ENCODE data around the gene GRK4. TPM values are rescaled to one million over a fixed set of nuclear protein-coding genes. Genes with fewer than 3 reads are reported as not detected.

The GRK4 gene
- total RNA-seq, 1 experiment from 2014 or later, result 2.5 TPM

DNA sequence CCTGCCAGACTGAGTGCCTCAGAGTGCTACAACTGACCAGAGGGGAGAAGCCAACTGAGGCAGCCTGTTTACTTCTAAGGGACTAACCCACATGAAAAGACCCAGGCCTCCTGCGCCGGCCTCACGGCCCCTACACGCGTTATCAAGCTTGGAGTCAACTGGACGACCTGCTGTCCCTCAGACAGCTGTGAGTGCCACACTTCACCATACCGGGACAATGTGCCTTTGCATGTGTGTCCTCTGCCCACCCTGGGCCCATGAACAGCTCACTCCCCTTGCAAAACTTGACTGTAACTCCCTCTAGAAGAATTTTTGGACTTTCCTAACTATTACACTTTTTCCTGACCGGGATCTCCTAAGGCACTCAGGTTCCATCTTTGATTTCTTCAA is 2.0 kb upstream of the GRK4 start:
- peaks cover 13% of the 10 kb centered on the region for H3K36me3 ChIP-seq (ENCODE audit: control insufficient read depth, insufficient read depth, low read length)
- H3K9me3 ChIP-seq (ENCODE audit: control insufficient read depth, insufficient read depth, low read depth, low read length), result no peaks in the 10 kb centered on the region
- POLR2A ChIA-PET, result no interaction called here
- intact Hi-C loops (cut with micrococcal nuclease; ENCODE audit: unreplicated experiment) (no loop called here), in situ Hi-C loops (cut with HindIII; ENCODE audit: low pct_unique_long_range_greater_than_20kb, low sequenced_read_pairs) (no loop called here)
- TF ChIP-seq POLR2AphosphoS5 (IDR thresholded peaks at IDR 0.05; ENCODE audit: low read depth, low read length) (no peak), SIN3A (IDR thresholded peaks at IDR 0.05; ENCODE audit: borderline replicate concordance, insufficient read depth, low read depth, low read length) (no peak), REST (IDR thresholded peaks at IDR 0.05; ENCODE audit: insufficient read depth in 1 of 2, low read depth in 2 of 2, low read length in 1 of 2) (no peak), CTCF (IDR thresholded peaks at IDR 0.05) (no peak), TCF7L2 (IDR thresholded peaks at IDR 0.05; ENCODE audit: low read depth, low read length) (no peak)
- ATAC-seq (no peak), DNase-seq (ENCODE audit: low read depth, low spot score) (no peak)
- H3K4me3 ChIP-seq (ENCODE audit: low read depth in 2 of 2, low read length in 2 of 2), result peak overlapping the region; percentile 80 to 84
- peaks cover 6% of the 10 kb centered on the region for H3K4me1 ChIP-seq (ENCODE audit: control insufficient read depth, insufficient read depth, low read length)
- no TSS peak for BruUV-seq (replicated peaks)
- CTCF ChIA-PET, result no interaction called here
- no peaks in the 10 kb centered on the region for H3K27me3 ChIP-seq (ENCODE audit: control insufficient read depth, insufficient read depth, low read length)
- peak overlapping the region; percentile 74 for H3K27ac ChIP-seq (ENCODE audit: low read length)

DNA sequence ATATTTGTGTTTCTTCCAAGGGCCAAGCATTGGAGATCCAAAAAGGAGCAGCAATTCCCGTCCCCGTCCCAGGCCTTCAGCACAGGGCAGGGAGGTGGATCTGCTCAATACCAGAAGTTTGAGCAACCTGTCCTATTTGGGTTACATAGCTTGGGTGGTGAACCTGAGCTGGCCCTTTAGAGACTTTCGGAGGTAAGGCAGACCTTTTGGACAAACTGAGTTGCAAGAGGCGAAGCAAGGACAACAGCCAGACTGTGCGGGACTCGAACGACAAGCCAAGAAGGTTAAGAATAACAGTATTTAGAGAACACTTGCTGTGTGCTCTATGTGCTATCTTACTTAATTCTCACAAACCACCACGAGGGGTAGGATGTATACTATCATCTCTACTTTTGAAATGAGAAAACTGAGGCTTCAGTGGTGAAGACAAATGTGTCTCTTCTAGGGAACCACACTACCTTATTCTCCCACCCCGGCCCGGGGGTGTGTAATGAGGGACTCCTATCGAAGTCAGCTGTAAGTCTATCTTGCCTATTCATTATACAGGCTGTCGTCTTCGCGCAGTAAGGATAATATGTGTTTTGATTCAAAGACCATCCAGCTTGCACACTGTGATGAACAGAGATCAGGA is 1.4 kb upstream of the GRK4 start:
- BruUV-seq (replicated peaks), result TSS peak; percentile 89
- ATAC-seq, result peak; percentile 19
- TF ChIP-seq CTCF (IDR thresholded peaks at IDR 0.05) (no peak), REST (IDR thresholded peaks at IDR 0.05; ENCODE audit: insufficient read depth in 1 of 2, low read depth in 2 of 2, low read length in 1 of 2) (no peak), POLR2AphosphoS5 (IDR thresholded peaks at IDR 0.05; ENCODE audit: low read depth, low read length) (no peak), SIN3A (IDR thresholded peaks at IDR 0.05; ENCODE audit: borderline replicate concordance, insufficient read depth, low read depth, low read length) (no peak), TCF7L2 (IDR thresholded peaks at IDR 0.05; ENCODE audit: low read depth, low read length) (no peak)
- ChIA-PET POLR2A (no interaction called here), CTCF (no interaction called here)
- H3K9me3 ChIP-seq (ENCODE audit: control insufficient read depth, insufficient read depth, low read depth, low read length), result no peaks in the 10 kb centered on the region
- peaks cover 9% of the 10 kb centered on the region for H3K36me3 ChIP-seq (ENCODE audit: control insufficient read depth, insufficient read depth, low read length)
- H3K27me3 ChIP-seq (ENCODE audit: control insufficient read depth, insufficient read depth, low read length), result no peaks in the 10 kb centered on the region
- peaks cover 6% of the 10 kb centered on the region for H3K4me1 ChIP-seq (ENCODE audit: control insufficient read depth, insufficient read depth, low read length)
- DNase-seq (ENCODE audit: low read depth, low spot score), result no peak
- in situ Hi-C loops (cut with HindIII; ENCODE audit: low pct_unique_long_range_greater_than_20kb, low sequenced_read_pairs), result no loop called here
- intact Hi-C loops (cut with micrococcal nuclease; ENCODE audit: unreplicated experiment), result no loop called here
- H3K4me3 ChIP-seq (ENCODE audit: low read depth in 2 of 2, low read length in 2 of 2), result peak overlapping the region; percentile 80 to 84
- H3K27ac ChIP-seq (ENCODE audit: low read length), result peak overlapping the region; percentile 74
